Gastrocnemius medialis (tissue), 4 donors: Measurements from ENCODE around the gene ACOT13.

Experiments
- POLR2A ChIP-seq, 2 donors: fragments of 450-650 bp; IDR thresholded peaks; one replicate each; pipeline ENCODE4 v1.6.1; 2017; ENCODE audit warnings: antibody characterized with exemption in 2 of 2, mild to moderate bottlenecking in 2 of 2, moderate library complexity in 2 of 2
- TF ChIP-seq, protein P1 (sequence below), 5 experiments: fragments of 450-650 bp in 3 of 5; fragments of 200-600 bp in 2 of 5; sonication (generic) in 2 of 5; IDR thresholded peaks in 4 of 5; conservative IDR thresholded peaks in 1 of 5; 1 replicate in 4 of 5; 2 replicates in 1 of 5; pipeline ENCODE4 v1.5.1; 2016 to 2019; ENCODE audit warnings: antibody characterized with exemption in 5 of 5, mild to moderate bottlenecking in 3 of 5, moderate library complexity in 3 of 5

- TF ChIP-seq, protein P1, sequence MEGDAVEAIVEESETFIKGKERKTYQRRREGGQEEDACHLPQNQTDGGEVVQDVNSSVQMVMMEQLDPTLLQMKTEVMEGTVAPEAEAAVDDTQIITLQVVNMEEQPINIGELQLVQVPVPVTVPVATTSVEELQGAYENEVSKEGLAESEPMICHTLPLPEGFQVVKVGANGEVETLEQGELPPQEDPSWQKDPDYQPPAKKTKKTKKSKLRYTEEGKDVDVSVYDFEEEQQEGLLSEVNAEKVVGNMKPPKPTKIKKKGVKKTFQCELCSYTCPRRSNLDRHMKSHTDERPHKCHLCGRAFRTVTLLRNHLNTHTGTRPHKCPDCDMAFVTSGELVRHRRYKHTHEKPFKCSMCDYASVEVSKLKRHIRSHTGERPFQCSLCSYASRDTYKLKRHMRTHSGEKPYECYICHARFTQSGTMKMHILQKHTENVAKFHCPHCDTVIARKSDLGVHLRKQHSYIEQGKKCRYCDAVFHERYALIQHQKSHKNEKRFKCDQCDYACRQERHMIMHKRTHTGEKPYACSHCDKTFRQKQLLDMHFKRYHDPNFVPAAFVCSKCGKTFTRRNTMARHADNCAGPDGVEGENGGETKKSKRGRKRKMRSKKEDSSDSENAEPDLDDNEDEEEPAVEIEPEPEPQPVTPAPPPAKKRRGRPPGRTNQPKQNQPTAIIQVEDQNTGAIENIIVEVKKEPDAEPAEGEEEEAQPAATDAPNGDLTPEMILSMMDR (IDR thresholded peaks at IDR 0.05 in 4 of 5, conservative IDR thresholded peaks at IDR 0.05 in 1 of 5) = no peak
- TF ChIP-seq POLR2A (IDR thresholded peaks at IDR 0.05) = no peak
These were observed 34.3 kb upstream of the ACOT13 start for GRCh38 chr6:24632573-24632972.
